Activated CD4-positive, alpha-beta memory T cell treated with anti-CD3 and anti-CD28 coated beads, Interleukin-2, amount 10 ng/mL, durations not matched to agents 7 days and 5 days (primary cell): Measurements from ENCODE around the gene FAM3D. TPM values are rescaled to one million over a fixed set of nuclear protein-coding genes. Genes with fewer than 3 reads are reported as not detected.

ENCODE experiments used
- CTCF ChIA-PET: fragments of 350-600 bp; sonication (Branson Sonifier 250); formaldehyde crosslinking; loops from one replicate; lab custom pipeline; 2021; ENCODE audit warnings: antibody characterized with exemption, inconsistent platforms; lab: Charles Lee
- POLR2A ChIA-PET: fragments of 350-600 bp; sonication (Branson Sonifier 250); formaldehyde crosslinking; loops from one replicate; lab custom pipeline; 2021; ENCODE audit warnings: antibody characterized with exemption; lab: Charles Lee
- DNase-seq: peaks from one replicate; pipeline ENCODE4 v3.0.0-alpha.2; 2020
- H3K27ac Mint-ChIP-seq: one replicate; pipeline ENCODE4 v1.8.0; 2021; ENCODE audit warnings: mild to moderate bottlenecking, mixed read lengths
- H3K27me3 Mint-ChIP-seq: one replicate; pipeline ENCODE4 v1.8.0; 2021; ENCODE audit warnings: mixed read lengths
- H3K36me3 Mint-ChIP-seq: one replicate; pipeline ENCODE4 v1.8.0; 2021; ENCODE audit warnings: low read depth, mixed read lengths
- H3K4me1 Mint-ChIP-seq: one replicate; pipeline ENCODE4 v1.8.0; 2021; ENCODE audit warnings: mixed read lengths
- H3K4me3 Mint-ChIP-seq: one replicate; pipeline ENCODE4 v1.8.0; 2021; ENCODE audit warnings: mild to moderate bottlenecking, mixed read lengths
- H3K9me3 Mint-ChIP-seq: one replicate; pipeline ENCODE4 v1.8.0; 2021; ENCODE audit warnings: mixed read lengths
- total RNA-seq, 2 experiments: library from RNA; stranded (reverse); gene quantifications; one replicate each; pipeline ENCODE4 v1.2.3, GENCODE V29; 2021

Gene FAM3D
- total RNA-seq, 2 experiments from 2014 or later: not detected

GRCh38 chr3:58658508-58658907 is 8.1 kb downstream of the FAM3D start:
- H3K36me3 Mint-ChIP-seq: no peaks in the 10 kb centered on the region
- POLR2A ChIA-PET: no interaction called here
- H3K4me3 Mint-ChIP-seq: no peak overlapping the region
- H3K4me1 Mint-ChIP-seq: no peaks in the 10 kb centered on the region
- no peak overlapping the region for H3K27ac Mint-ChIP-seq
- H3K27me3 Mint-ChIP-seq: peaks cover 9% of the 10 kb centered on the region
- CTCF ChIA-PET: interaction anchor here (1.0 kb wide), 1 partner anchor 18 kb away, joined by 3 read pairs; no protein-coding TSS in a partner anchor
- no peak for DNase-seq
- no peaks in the 10 kb centered on the region for H3K9me3 Mint-ChIP-seq

DNA sequence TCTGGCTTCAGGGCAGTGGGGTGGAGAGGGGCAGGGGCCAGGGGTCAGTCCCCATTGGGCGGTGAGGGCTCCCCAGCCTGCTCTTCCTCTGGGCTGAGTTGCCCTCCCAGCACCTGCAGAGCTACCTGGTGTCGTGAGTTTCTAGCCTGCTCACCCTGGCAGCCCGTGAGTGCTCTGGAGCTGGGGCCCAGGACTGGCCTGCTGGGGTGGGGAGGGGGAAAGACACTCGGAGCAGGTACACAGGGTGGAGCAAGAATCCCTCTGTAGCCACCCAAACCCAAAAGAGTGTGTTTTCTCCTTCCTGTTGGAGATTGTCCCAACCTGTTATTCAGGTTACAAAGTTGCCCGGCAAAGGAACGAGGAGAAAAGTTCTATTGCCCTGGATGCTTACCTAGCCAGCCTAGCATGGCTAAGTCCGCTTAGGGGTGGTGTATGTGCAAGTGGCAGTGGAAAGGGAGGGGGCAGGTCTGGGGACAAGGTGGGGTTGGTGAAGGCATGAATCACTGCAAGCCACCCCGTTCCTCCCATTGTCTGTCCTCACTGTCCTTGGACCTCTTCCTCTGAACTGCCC is 8.9 kb downstream of the FAM3D start:
- Mint-ChIP-seq H3K27ac (no peak overlapping the region), H3K4me3 (no peak overlapping the region), H3K27me3 (peaks cover 12% of the 10 kb centered on the region), H3K4me1 (no peaks in the 10 kb centered on the region), H3K36me3 (no peaks in the 10 kb centered on the region), H3K9me3 (no peaks in the 10 kb centered on the region)
- ChIA-PET CTCF (no interaction called here), POLR2A (no interaction called here)
- no peak for DNase-seq

- no peaks in the 10 kb centered on the region for H3K9me3 Mint-ChIP-seq
- POLR2A ChIA-PET: no interaction called here
- H3K27me3 Mint-ChIP-seq: peaks cover 12% of the 10 kb centered on the region
- H3K27ac Mint-ChIP-seq: no peak overlapping the region
- no peaks in the 10 kb centered on the region for H3K4me1 Mint-ChIP-seq
- no peaks in the 10 kb centered on the region for H3K36me3 Mint-ChIP-seq
- no peak overlapping the region for H3K4me3 Mint-ChIP-seq
- CTCF ChIA-PET: no interaction called here
- no peak for DNase-seq
Observed at GRCh38 chr3:58657036-58657520, 9.5 kb downstream of the FAM3D start.

GRCh38 chr3:58656631-58657030 is 9.9 kb downstream of the FAM3D start:
- Mint-ChIP-seq H3K27me3 (peaks cover 12% of the 10 kb centered on the region), H3K36me3 (no peaks in the 10 kb centered on the region)
- CTCF ChIA-PET: no interaction called here

GRCh38 chr3:58654466-58654865 is 12.1 kb downstream of the FAM3D start:
- Mint-ChIP-seq H3K9me3 (no peaks in the 10 kb centered on the region), H3K4me1 (no peaks in the 10 kb centered on the region), H3K4me3 (no peak overlapping the region), H3K27me3 (peaks cover 12% of the 10 kb centered on the region), H3K36me3 (no peaks in the 10 kb centered on the region), H3K27ac (no peak overlapping the region)
- no peak for DNase-seq
- ChIA-PET CTCF (no interaction called here), POLR2A (no interaction called here)

More at GRCh38 chr3:58656631-58657030, 9.9 kb downstream of the FAM3D start:
- Mint-ChIP-seq H3K4me1 (no peaks in the 10 kb centered on the region), H3K9me3 (no peaks in the 10 kb centered on the region), H3K27ac (no peak overlapping the region), H3K4me3 (no peak overlapping the region)
- POLR2A ChIA-PET: no interaction called here
- DNase-seq: no peak

- ChIA-PET CTCF (no interaction called here), POLR2A (no interaction called here)
- DNase-seq: no peak
- Mint-ChIP-seq H3K36me3 (no peaks in the 10 kb centered on the region), H3K27me3 (peaks cover 13% of the 10 kb centered on the region), H3K4me1 (no peaks in the 10 kb centered on the region), H3K27ac (no peak overlapping the region), H3K4me3 (no peak overlapping the region), H3K9me3 (no peaks in the 10 kb centered on the region)
Observed at GRCh38 chr3:58652624-58653023, 13.9 kb downstream of the FAM3D start.

GRCh38 chr3:58651276-58651675 is 15.3 kb downstream of the FAM3D start:
- POLR2A ChIA-PET: no interaction called here

DNA sequence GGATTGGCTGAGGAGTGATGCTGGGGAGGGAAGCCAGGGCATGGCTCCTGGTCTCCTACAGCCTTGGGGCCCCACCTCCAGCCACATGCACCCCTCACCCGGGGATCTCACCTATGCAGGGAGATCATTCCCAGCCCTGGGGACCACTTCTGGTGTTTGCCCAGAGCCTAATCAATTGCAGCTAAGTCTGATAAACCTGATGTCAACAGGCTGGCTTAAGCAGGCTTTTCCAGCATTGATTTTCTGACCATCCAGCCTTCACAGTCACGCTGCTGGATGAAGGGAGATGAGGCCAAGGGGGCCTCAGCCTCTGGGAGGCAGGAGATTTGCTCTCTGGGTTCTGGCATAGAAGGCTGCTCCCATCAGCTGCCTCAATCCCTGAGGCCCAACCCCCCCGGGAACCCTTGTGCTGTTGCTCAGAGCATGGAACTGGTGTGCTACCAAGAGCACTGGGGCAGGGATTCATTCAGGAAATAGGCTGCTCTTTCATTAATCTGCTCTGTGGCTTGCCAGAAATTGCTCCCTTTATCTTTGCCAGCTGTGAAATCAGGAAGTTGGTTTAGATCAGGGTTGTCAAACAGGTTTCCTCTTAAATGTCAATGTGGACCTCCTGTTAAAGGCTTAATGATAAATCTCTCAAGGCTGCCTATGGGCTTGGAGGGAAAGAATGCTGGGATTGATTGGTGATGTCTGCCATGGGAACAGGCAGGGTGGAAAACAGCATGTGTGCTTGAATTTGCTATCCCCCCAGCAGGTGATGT is 19.0 kb downstream of the FAM3D start:
- Mint-ChIP-seq H3K9me3 (no peaks in the 10 kb centered on the region), H3K36me3 (no peaks in the 10 kb centered on the region), H3K27me3 (peaks cover 1% of the 10 kb centered on the region), H3K4me1 (no peaks in the 10 kb centered on the region), H3K27ac (no peak overlapping the region), H3K4me3 (no peak overlapping the region)
- DNase-seq: no peak
- POLR2A ChIA-PET: no interaction called here
- CTCF ChIA-PET: no interaction called here

More at GRCh38 chr3:58651276-58651675, 15.3 kb downstream of the FAM3D start:
- Mint-ChIP-seq H3K9me3 (no peaks in the 10 kb centered on the region), H3K27me3 (peaks cover 9% of the 10 kb centered on the region), H3K4me3 (no peak overlapping the region), H3K36me3 (no peaks in the 10 kb centered on the region), H3K4me1 (no peaks in the 10 kb centered on the region), H3K27ac (no peak overlapping the region)
- no peak for DNase-seq
- CTCF ChIA-PET: no interaction called here

GRCh38 chr3:58646503-58646902 is 20.1 kb downstream of the FAM3D start:
- DNase-seq: no peak
- CTCF ChIA-PET: no interaction called here
- POLR2A ChIA-PET: no interaction called here
- no peak overlapping the region for H3K4me3 Mint-ChIP-seq
- H3K27me3 Mint-ChIP-seq: peaks cover 1% of the 10 kb centered on the region
- H3K36me3 Mint-ChIP-seq: no peaks in the 10 kb centered on the region
- no peaks in the 10 kb centered on the region for H3K9me3 Mint-ChIP-seq
- no peak overlapping the region for H3K27ac Mint-ChIP-seq
- H3K4me1 Mint-ChIP-seq: no peaks in the 10 kb centered on the region

- peaks cover 1% of the 10 kb centered on the region for H3K27me3 Mint-ChIP-seq
- no peaks in the 10 kb centered on the region for H3K9me3 Mint-ChIP-seq
- no peaks in the 10 kb centered on the region for H3K36me3 Mint-ChIP-seq
- no peak overlapping the region for H3K27ac Mint-ChIP-seq
- no peaks in the 10 kb centered on the region for H3K4me1 Mint-ChIP-seq
- ChIA-PET POLR2A (no interaction called here), CTCF (no interaction called here)
- no peak overlapping the region for H3K4me3 Mint-ChIP-seq
- no peak for DNase-seq
Observed at GRCh38 chr3:58645726-58646125, 20.8 kb downstream of the FAM3D start.

DNA sequence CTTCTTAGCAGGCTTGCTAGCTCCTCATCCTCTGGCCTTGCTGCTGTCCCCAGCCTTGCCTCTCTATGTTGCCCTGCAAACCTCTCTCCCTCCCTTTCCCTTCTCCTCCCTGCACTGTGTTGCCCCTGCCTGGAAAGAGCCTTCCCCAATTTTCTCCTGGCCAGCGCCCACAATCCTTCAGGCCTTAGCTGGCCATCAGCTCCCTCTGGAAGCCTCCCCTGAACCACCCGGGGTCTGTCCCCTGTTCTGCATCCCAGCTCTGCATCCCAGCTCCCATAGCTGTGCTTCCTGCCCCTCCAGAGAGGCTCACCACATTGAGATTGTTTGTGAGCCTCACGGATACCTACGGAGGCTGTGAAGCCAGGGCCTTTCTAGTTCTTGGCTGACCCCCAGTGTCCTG is 23.7 kb downstream of the FAM3D start:
- Mint-ChIP-seq H3K4me1 (no peaks in the 10 kb centered on the region), H3K27ac (no peak overlapping the region), H3K36me3 (no peaks in the 10 kb centered on the region), H3K9me3 (no peaks in the 10 kb centered on the region), H3K4me3 (no peak overlapping the region), H3K27me3 (no peaks in the 10 kb centered on the region)
- ChIA-PET POLR2A (no interaction called here), CTCF (interaction anchor here (0.9 to 1.4 kb wide), 2 partner anchors 13 to 409 kb away, joined by 3 to 5 read pairs; no protein-coding TSS in a partner anchor)
- DNase-seq: no peak

GRCh38 chr3:58640700-58641372 is 25.7 kb downstream of the FAM3D start:
- no peaks in the 10 kb centered on the region for H3K27me3 Mint-ChIP-seq

GRCh38 chr3:58639842-58640241 is 26.7 kb downstream of the FAM3D start:
- POLR2A ChIA-PET: no interaction called here
- Mint-ChIP-seq H3K9me3 (no peaks in the 10 kb centered on the region), H3K27me3 (no peaks in the 10 kb centered on the region), H3K36me3 (no peaks in the 10 kb centered on the region), H3K27ac (no peak overlapping the region), H3K4me3 (no peak overlapping the region), H3K4me1 (no peaks in the 10 kb centered on the region)
- CTCF ChIA-PET: interaction anchor here (1.2 kb wide), 1 partner anchor 413 kb away, joined by 5 read pairs; no protein-coding TSS in a partner anchor
- no peak for DNase-seq

More at GRCh38 chr3:58640700-58641372, 25.7 kb downstream of the FAM3D start:
- H3K36me3 Mint-ChIP-seq: no peaks in the 10 kb centered on the region
- H3K27ac Mint-ChIP-seq: no peak overlapping the region
- no peak overlapping the region for H3K4me3 Mint-ChIP-seq
- no peaks in the 10 kb centered on the region for H3K9me3 Mint-ChIP-seq
- ChIA-PET POLR2A (no interaction called here), CTCF (interaction anchor here (0.6 to 1.2 kb wide), 6 partner anchors 10 to 1219 kb away, joined by 3 to 7 read pairs (median 4); no protein-coding TSS in a partner anchor)
- peak; percentile 50 for DNase-seq
- no peaks in the 10 kb centered on the region for H3K4me1 Mint-ChIP-seq
